ENCODE results near the gene C4BPB. TPM values are rescaled to one million over a fixed set of nuclear protein-coding genes. Genes with fewer than 3 reads are reported as not detected.

Gene C4BPB
- total and polyA plus RNA-seq, 2 of the 13 experiments (the other 11 are each of a cell fraction or from before 2014, with no cell fraction given) = 155 to 266 TPM

DNA sequence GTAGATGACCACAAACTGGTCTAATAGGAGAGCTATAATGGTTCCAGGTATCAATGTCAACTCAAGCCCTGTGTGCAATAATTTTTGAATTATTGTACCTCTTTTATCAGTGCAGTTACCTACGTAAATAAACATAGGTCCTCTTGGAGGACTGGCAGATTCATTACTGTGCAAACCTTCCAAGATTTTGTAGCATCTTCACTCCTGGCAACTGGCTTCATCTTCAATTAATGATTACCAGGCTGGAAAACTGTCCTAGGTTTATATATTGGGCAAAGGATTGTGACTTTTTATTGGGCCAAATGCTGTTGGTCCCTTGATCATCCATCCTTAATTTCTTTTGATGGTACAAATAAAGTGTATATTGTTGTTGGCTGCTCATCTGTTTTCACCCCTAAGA lies 51.0 kb downstream of the C4BPB start (continued):
- TF ChIP-seq, protein P1, sequence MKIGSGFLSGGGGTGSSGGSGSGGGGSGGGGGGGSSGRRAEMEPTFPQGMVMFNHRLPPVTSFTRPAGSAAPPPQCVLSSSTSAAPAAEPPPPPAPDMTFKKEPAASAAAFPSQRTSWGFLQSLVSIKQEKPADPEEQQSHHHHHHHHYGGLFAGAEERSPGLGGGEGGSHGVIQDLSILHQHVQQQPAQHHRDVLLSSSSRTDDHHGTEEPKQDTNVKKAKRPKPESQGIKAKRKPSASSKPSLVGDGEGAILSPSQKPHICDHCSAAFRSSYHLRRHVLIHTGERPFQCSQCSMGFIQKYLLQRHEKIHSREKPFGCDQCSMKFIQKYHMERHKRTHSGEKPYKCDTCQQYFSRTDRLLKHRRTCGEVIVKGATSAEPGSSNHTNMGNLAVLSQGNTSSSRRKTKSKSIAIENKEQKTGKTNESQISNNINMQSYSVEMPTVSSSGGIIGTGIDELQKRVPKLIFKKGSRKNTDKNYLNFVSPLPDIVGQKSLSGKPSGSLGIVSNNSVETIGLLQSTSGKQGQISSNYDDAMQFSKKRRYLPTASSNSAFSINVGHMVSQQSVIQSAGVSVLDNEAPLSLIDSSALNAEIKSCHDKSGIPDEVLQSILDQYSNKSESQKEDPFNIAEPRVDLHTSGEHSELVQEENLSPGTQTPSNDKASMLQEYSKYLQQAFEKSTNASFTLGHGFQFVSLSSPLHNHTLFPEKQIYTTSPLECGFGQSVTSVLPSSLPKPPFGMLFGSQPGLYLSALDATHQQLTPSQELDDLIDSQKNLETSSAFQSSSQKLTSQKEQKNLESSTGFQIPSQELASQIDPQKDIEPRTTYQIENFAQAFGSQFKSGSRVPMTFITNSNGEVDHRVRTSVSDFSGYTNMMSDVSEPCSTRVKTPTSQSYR (CRISPR knock-in tag; IDR thresholded peaks at IDR 0.05; ENCODE audit: borderline replicate concordance) = no peak
- no peak for TF ChIP-seq ZFP82 (CRISPR knock-in tag; IDR thresholded peaks at IDR 0.05; ENCODE audit: borderline replicate concordance)
- TF ChIP-seq, protein P2, sequence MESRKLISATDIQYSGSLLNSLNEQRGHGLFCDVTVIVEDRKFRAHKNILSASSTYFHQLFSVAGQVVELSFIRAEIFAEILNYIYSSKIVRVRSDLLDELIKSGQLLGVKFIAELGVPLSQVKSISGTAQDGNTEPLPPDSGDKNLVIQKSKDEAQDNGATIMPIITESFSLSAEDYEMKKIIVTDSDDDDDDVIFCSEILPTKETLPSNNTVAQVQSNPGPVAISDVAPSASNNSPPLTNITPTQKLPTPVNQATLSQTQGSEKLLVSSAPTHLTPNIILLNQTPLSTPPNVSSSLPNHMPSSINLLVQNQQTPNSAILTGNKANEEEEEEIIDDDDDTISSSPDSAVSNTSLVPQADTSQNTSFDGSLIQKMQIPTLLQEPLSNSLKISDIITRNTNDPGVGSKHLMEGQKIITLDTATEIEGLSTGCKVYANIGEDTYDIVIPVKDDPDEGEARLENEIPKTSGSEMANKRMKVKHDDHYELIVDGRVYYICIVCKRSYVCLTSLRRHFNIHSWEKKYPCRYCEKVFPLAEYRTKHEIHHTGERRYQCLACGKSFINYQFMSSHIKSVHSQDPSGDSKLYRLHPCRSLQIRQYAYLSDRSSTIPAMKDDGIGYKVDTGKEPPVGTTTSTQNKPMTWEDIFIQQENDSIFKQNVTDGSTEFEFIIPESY (CRISPR knock-in tag; IDR thresholded peaks at IDR 0.05) = no peak
- no peak for TF ChIP-seq BORCS8-MEF2B (CRISPR knock-in tag; IDR thresholded peaks at IDR 0.05)
- no peak for TF ChIP-seq ZMAT3 (CRISPR knock-in tag; conservative IDR thresholded peaks at IDR 0.05)

DNA sequence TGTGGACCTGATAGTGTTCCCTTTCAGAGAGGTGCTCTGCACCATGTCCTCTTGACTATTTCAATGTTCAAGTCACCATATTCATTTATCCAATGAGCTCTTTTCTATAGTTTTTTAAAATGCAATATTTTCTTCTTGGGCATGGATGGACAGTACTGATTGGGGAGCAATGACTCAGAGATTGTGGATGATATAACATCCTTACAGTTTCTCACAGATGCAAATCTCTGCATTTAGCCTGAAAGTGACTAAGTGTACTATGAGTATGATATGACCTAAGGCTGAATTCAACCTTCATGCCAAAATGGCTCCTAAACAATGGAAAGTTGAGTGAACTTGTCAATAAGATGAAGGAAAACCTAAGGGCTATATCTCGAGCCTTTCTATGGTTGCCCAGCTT lies 51.9 kb downstream of the C4BPB start:
- DNase-seq (ENCODE audit: low spot score) (no peak), ATAC-seq (no peak), FAIRE-seq (no peak)
- Histone ChIP-seq H3K9me3 (ENCODE audit: low read length) (no peaks in the 10 kb centered on the region), H2AFZ (ENCODE audit: low read length) (no peak overlapping the region), H3K4me3 (replicated peaks in 1 of 3; ENCODE audit: insufficient read depth in 1 of 3, low read depth in 2 of 3, low read length in 3 of 3) (no peak overlapping the region), H3K36me3 (replicated peaks in 1 of 2; ENCODE audit: control insufficient read depth in 1 of 2, insufficient read depth in 2 of 2, low read length in 2 of 2) (no peaks in the 10 kb centered on the region), H3K27me3 (ENCODE audit: control insufficient read depth in 1 of 2, insufficient read depth in 2 of 2, low read length in 2 of 2) (no peaks in the 10 kb centered on the region), H3K79me2 (ENCODE audit: insufficient read depth, low read length) (no peaks in the 10 kb centered on the region), H4K20me1 (ENCODE audit: insufficient read depth, low read length) (no peaks in the 10 kb centered on the region), H3K4me1 (ENCODE audit: insufficient read depth, low read length) (no peaks in the 10 kb centered on the region), H3K27ac (ENCODE audit: extremely low read length, insufficient read depth, low read length) (no peak overlapping the region), H3K9ac (ENCODE audit: insufficient read depth, low read depth, low read length) (no peak overlapping the region), H3K4me2 (ENCODE audit: low read depth, low read length) (no peak overlapping the region)
- intact Hi-C loops (cut with micrococcal nuclease; ENCODE audit: unreplicated experiment) = no loop called here
- TF ChIP-seq RBFOX2 (IDR thresholded peaks at IDR 0.05; ENCODE audit: low read depth, low read length) (no peak), SPEN (CRISPR knock-in tag; IDR thresholded peaks at IDR 0.05; ENCODE audit: low read depth) (no peak), ZNF577 (CRISPR knock-in tag; IDR thresholded peaks at IDR 0.05; ENCODE audit: borderline replicate concordance, low read depth) (no peak), ZNF776 (CRISPR knock-in tag; IDR thresholded peaks at IDR 0.05) (no peak), RXRA (CRISPR knock-in tag; IDR thresholded peaks at IDR 0.05) (no peak), ZNF30 (CRISPR knock-in tag; IDR thresholded peaks at IDR 0.05) (no peak)
- TF ChIP-seq, protein P3, sequence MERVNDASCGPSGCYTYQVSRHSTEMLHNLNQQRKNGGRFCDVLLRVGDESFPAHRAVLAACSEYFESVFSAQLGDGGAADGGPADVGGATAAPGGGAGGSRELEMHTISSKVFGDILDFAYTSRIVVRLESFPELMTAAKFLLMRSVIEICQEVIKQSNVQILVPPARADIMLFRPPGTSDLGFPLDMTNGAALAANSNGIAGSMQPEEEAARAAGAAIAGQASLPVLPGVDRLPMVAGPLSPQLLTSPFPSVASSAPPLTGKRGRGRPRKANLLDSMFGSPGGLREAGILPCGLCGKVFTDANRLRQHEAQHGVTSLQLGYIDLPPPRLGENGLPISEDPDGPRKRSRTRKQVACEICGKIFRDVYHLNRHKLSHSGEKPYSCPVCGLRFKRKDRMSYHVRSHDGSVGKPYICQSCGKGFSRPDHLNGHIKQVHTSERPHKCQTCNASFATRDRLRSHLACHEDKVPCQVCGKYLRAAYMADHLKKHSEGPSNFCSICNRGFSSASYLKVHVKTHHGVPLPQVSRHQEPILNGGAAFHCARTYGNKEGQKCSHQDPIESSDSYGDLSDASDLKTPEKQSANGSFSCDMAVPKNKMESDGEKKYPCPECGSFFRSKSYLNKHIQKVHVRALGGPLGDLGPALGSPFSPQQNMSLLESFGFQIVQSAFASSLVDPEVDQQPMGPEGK (CRISPR knock-in tag; IDR thresholded peaks at IDR 0.05) = no peak
- TF ChIP-seq, protein P4, sequence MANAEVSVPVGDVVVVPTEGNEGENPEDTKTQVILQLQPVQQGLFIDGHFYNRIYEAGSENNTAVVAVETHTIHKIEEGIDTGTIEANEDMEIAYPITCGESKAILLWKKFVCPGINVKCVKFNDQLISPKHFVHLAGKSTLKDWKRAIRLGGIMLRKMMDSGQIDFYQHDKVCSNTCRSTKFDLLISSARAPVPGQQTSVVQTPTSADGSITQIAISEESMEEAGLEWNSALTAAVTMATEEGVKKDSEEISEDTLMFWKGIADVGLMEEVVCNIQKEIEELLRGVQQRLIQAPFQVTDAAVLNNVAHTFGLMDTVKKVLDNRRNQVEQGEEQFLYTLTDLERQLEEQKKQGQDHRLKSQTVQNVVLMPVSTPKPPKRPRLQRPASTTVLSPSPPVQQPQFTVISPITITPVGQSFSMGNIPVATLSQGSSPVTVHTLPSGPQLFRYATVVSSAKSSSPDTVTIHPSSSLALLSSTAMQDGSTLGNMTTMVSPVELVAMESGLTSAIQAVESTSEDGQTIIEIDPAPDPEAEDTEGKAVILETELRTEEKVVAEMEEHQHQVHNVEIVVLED (CRISPR knock-in tag; IDR thresholded peaks at IDR 0.05; ENCODE audit: borderline replicate concordance) = no peak
- no TSS peak for BruUV-seq (replicated peaks)
- 30% methylated on average over 1 of the region's 1 CpG for WGBS (ENCODE audit: low lambda C conversion rate)
- CTCF ChIA-PET (ENCODE audit: low intra/inter-chr PET ratio, low total read pairs) = no interaction called here
- in situ Hi-C loops (cut with HindIII; ENCODE audit: extremely low pct_ligation_motif_present, low pct_unique_long_range_greater_than_20kb) = no loop called here
- POLR2A ChIA-PET = no interaction called here
